IgD-negative memory B cell (primary cell): ENCODE results near the gene STX1B. TPM values are rescaled to one million over a fixed set of nuclear protein-coding genes. Genes with fewer than 3 reads are reported as not detected.
A peak's percentile ranks its signal among the peaks of the same experiment; 100 is the strongest.

Experiments used
- H3K27ac Mint-ChIP-seq, 3 donors: one replicate each; pipeline ENCODE4 v1.8.0; 2020 to 2022; ENCODE audit warnings: mild to moderate bottlenecking in 3 of 3, mixed read lengths in 3 of 3, moderate library complexity in 1 of 3
- H3K27me3 Mint-ChIP-seq: one replicate; pipeline ENCODE4 v1.8.0; 2021; ENCODE audit warnings: mixed read lengths
- H3K36me3 Mint-ChIP-seq: one replicate; pipeline ENCODE4 v1.8.0; 2020; ENCODE audit warnings: mild to moderate bottlenecking, mixed read lengths
- H3K4me1 Mint-ChIP-seq, 3 donors: one replicate each; pipeline ENCODE4 v1.8.0; 2020 to 2022; ENCODE audit warnings: mixed read lengths in 3 of 3, mild to moderate bottlenecking in 1 of 3
- H3K4me3 Mint-ChIP-seq, 4 donors: one replicate each; pipeline ENCODE4 v1.8.0; 2020 to 2022; ENCODE audit warnings: mild to moderate bottlenecking in 4 of 4, mixed read lengths in 4 of 4, moderate library complexity in 3 of 4
- H3K9me3 Mint-ChIP-seq, 3 donors: one replicate each; pipeline ENCODE4 v1.8.0; 2020 to 2021; ENCODE audit warnings: mixed read lengths in 3 of 3, mild to moderate bottlenecking in 1 of 3
- polyA plus RNA-seq: library from polyadenylated mRNA; unstranded; fragments of 300-500 nt; fragmentation: Illumina TruSeq; gene quantifications from one replicate; pipeline ENCODE4 v1.2.3, GENCODE V29; 2021

The STX1B gene
- polyA plus RNA-seq, 1 donor from 2014 or later = 0.18 TPM

GRCh38 chr16:30995927-30996323, 14.5 kb downstream of the STX1B start:
- peak overlapping the region; percentile 71 to 92 (median 89) for H3K4me3 Mint-ChIP-seq
- H3K27ac Mint-ChIP-seq = peak overlapping the region in 2 of 3 donors; percentile 21 to 45
- H3K9me3 Mint-ChIP-seq = no peaks in the 10 kb centered on the region
- peaks cover 0 to 6% (median 4%) of the 10 kb centered on the region in 3 donors for H3K4me1 Mint-ChIP-seq
- H3K27me3 Mint-ChIP-seq = peaks cover 2% of the 10 kb centered on the region
- H3K36me3 Mint-ChIP-seq = no peaks in the 10 kb centered on the region

GRCh38 chr16:30992931-30993816, 17.3 kb downstream of the STX1B start:
- no peaks in the 10 kb centered on the region for H3K9me3 Mint-ChIP-seq
- no peaks in the 10 kb centered on the region for H3K36me3 Mint-ChIP-seq
- peaks cover 0 to 6% (median 4%) of the 10 kb centered on the region in 3 donors for H3K4me1 Mint-ChIP-seq
- peaks cover 2% of the 10 kb centered on the region for H3K27me3 Mint-ChIP-seq
- H3K27ac Mint-ChIP-seq = no peak overlapping the region
- H3K4me3 Mint-ChIP-seq = no peak overlapping the region

GRCh38 chr16:30992276-30992780, 18.1 kb downstream of the STX1B start:
- Mint-ChIP-seq H3K27me3 (peaks cover 2% of the 10 kb centered on the region), H3K36me3 (no peaks in the 10 kb centered on the region), H3K4me3 (no peak overlapping the region), H3K9me3 (no peaks in the 10 kb centered on the region), H3K27ac (no peak overlapping the region), H3K4me1 (peaks cover 0 to 6% (median 4%) of the 10 kb centered on the region in 3 donors)

GRCh38 chr16:30991052-30991451, 19.4 kb downstream of the STX1B start:
- Mint-ChIP-seq H3K4me3 (no peak overlapping the region), H3K27me3 (peaks cover 2% of the 10 kb centered on the region), H3K9me3 (no peaks in the 10 kb centered on the region), H3K36me3 (no peaks in the 10 kb centered on the region), H3K4me1 (peaks cover 0 to 2% (median 0%) of the 10 kb centered on the region in 3 donors), H3K27ac (no peak overlapping the region)

- no peaks in the 10 kb centered on the region for H3K9me3 Mint-ChIP-seq
- no peak overlapping the region for H3K4me3 Mint-ChIP-seq
- H3K36me3 Mint-ChIP-seq = no peaks in the 10 kb centered on the region
- no peak overlapping the region for H3K27ac Mint-ChIP-seq
- peaks cover 0 to 3% (median 0%) of the 10 kb centered on the region in 3 donors for H3K4me1 Mint-ChIP-seq
- peaks cover under 1% of the 10 kb centered on the region for H3K27me3 Mint-ChIP-seq
These were observed 20.3 kb downstream of the STX1B start for GRCh38 chr16:30990105-30990504.

- no peak overlapping the region for H3K27ac Mint-ChIP-seq
- no peaks in the 10 kb centered on the region for H3K36me3 Mint-ChIP-seq
- peaks cover 0 to 2% (median 0%) of the 10 kb centered on the region in 3 donors for H3K4me1 Mint-ChIP-seq
- H3K9me3 Mint-ChIP-seq = no peaks in the 10 kb centered on the region
- H3K27me3 Mint-ChIP-seq = no peaks in the 10 kb centered on the region
- no peak overlapping the region for H3K4me3 Mint-ChIP-seq
These were observed 20.9 kb downstream of the STX1B start for GRCh38 chr16:30989469-30990047.

GRCh38 chr16:30987581-30988190, 22.8 kb downstream of the STX1B start:
- no peak overlapping the region for H3K27ac Mint-ChIP-seq
- H3K36me3 Mint-ChIP-seq = no peaks in the 10 kb centered on the region
- peaks cover 0 to 2% (median 0%) of the 10 kb centered on the region in 3 donors for H3K4me1 Mint-ChIP-seq
- H3K9me3 Mint-ChIP-seq = no peaks in the 10 kb centered on the region
- no peak overlapping the region for H3K4me3 Mint-ChIP-seq
- no peaks in the 10 kb centered on the region for H3K27me3 Mint-ChIP-seq

GRCh38 chr16:30986129-30986991, 24.1 kb downstream of the STX1B start:
- Mint-ChIP-seq H3K9me3 (no peaks in the 10 kb centered on the region), H3K4me1 (peaks cover 0 to 2% (median 0%) of the 10 kb centered on the region in 3 donors), H3K27ac (peak overlapping the region in 1 of 3 donors; percentile 60), H3K36me3 (no peaks in the 10 kb centered on the region), H3K27me3 (no peaks in the 10 kb centered on the region), H3K4me3 (no peak overlapping the region)

- no peak overlapping the region for H3K27ac Mint-ChIP-seq
- peaks cover 0 to 2% (median 0%) of the 10 kb centered on the region in 3 donors for H3K4me1 Mint-ChIP-seq
- no peak overlapping the region for H3K4me3 Mint-ChIP-seq
- H3K27me3 Mint-ChIP-seq = no peaks in the 10 kb centered on the region
- no peaks in the 10 kb centered on the region for H3K36me3 Mint-ChIP-seq
- no peaks in the 10 kb centered on the region for H3K9me3 Mint-ChIP-seq
These were observed 24.9 kb downstream of the STX1B start for GRCh38 chr16:30985401-30986128.

GRCh38 chr16:30984669-30985400, 25.6 kb downstream of the STX1B start, which contains the start of gene HSD3B7:
HSD3B7 (plus strand) TSS chr16:30985207; CDS start chr16:30985659, 452 bp downstream.
- Mint-ChIP-seq H3K27me3 (no peaks in the 10 kb centered on the region), H3K4me1 (peaks cover 0 to 2% (median 0%) of the 10 kb centered on the region in 3 donors), H3K9me3 (no peaks in the 10 kb centered on the region), H3K4me3 (no peak within 1 kb of the TSS), H3K36me3 (no peaks in the 10 kb centered on the region), H3K27ac (peak within 1 kb of the TSS in 1 of 3 donors; percentile 69)

- Mint-ChIP-seq H3K27ac (no peak overlapping the region), H3K4me1 (peaks cover 0 to 2% (median 0%) of the 10 kb centered on the region in 3 donors), H3K36me3 (no peaks in the 10 kb centered on the region), H3K27me3 (no peaks in the 10 kb centered on the region), H3K4me3 (no peak overlapping the region), H3K9me3 (no peaks in the 10 kb centered on the region)
These were observed 26.4 kb downstream of the STX1B start for GRCh38 chr16:30983898-30984610.

- Mint-ChIP-seq H3K27ac (no peak overlapping the region), H3K4me3 (peak overlapping the region in 1 of 4 donors; percentile 52), H3K9me3 (no peaks in the 10 kb centered on the region), H3K27me3 (no peaks in the 10 kb centered on the region), H3K36me3 (peaks cover 3% of the 10 kb centered on the region), H3K4me1 (peaks cover 0 to 4% (median 0%) of the 10 kb centered on the region in 3 donors)
These were observed 27.0 kb downstream of the STX1B start for GRCh38 chr16:30983289-30983889.
